H1 (cell line): Measurements from ENCODE around the gene UTS2R. TPM values are rescaled to one million over a fixed set of nuclear protein-coding genes. Genes with fewer than 3 reads are reported as not detected.

Experiments
- CHD7 ChIP-seq: fragments of 300-600 bp; sonication (generic); IDR thresholded peaks from 2 replicates; pipeline ENCODE4 v1.7.1; 2012; ENCODE audit warnings: low read length, moderate library complexity, mild to moderate bottlenecking, inconsistent platforms; ENCODE audit not compliant: insufficient replicate concordance
- POU5F1 ChIP-seq: IDR thresholded peaks from 2 replicates; pipeline ENCODE4 v1.6.1; 2011; ENCODE audit warnings: low read depth, mild to moderate bottlenecking, low read length, moderate library complexity
- polyA plus RNA-seq, 7 experiments: library from polyadenylated mRNA; depleted of rRNA in 3 of 7; stranded (reverse) in 5 of 7; unstranded in 2 of 7; fragments of >200 nt in 5 of 7; fragments of 200-250 nt in 2 of 7; gene quantifications; 1 replicate in 5 of 7; 2 replicates in 1 of 7; 4 replicates in 1 of 7; pipeline versions ENCODE4 v1.2.1 to v1.2.3, GENCODE V29; 2011 to 2013; ENCODE audit warnings: missing spikeins in 2 of 7, mixed read lengths in 2 of 7
- total RNA-seq: library from RNA; stranded (reverse); fragmentation: NEBNext Ultra II Directional; extraction: Animal tissue kit (Norgen Biotek cat#: 25700); gene quantifications from 2 replicates; pipeline ENCODE4 v1.2.1, GENCODE V29; 2021

UTS2R gene
- total and polyA plus RNA-seq, 2 of the 8 experiments (the other 6 are each of a cell fraction or from before 2014, with no cell fraction given) = 0.27 TPM; not detected in 1

GRCh38 chr17:82371333-82372248, at the start of gene UTS2R (continued):
- TF ChIP-seq CHD7 (no peak), POU5F1 (no peak)
